ENCODE results near the gene PPM1H. TPM values are rescaled to one million over a fixed set of nuclear protein-coding genes. Genes with fewer than 3 reads are reported as not detected.

The PPM1H gene
- total RNA-seq, 2 donors from 2014 or later: 27.0 to 46.9 TPM

DNA sequence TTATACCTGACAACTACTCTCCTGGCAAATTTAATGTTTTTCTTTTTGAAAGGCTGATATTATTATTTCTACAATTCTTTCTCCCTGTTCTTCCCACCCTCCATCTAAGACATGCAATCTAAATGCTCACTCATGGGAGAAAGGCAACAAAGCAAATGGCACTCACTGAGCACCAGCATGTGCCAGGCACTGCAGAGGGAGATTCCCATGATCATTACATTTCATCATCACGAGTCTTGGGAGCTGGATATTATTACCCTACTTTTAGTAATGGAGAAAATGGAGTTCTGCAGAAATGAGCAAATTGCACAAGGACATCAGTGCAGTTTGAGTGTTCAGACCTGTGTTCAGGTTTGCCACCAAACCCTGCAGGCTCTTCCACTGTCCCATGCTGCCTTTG lies 27.9 kb downstream of the PPM1H start:
- Histone ChIP-seq H3K36me3 (no peaks in the 10 kb centered on the region), H3K27ac (peak overlapping the region in 1 of 2 donors; percentile 35), H3K9me3 (no peaks in the 10 kb centered on the region), H3K4me3 (no peak overlapping the region), H3K27me3 (replicated peaks; ENCODE audit: insufficient read depth) (no peaks in the 10 kb centered on the region), H3K4me1 (replicated peaks) (no peaks in the 10 kb centered on the region)
- intact Hi-C loops (cut with DNase I): no loop called here
- TF ChIP-seq, protein P1, sequence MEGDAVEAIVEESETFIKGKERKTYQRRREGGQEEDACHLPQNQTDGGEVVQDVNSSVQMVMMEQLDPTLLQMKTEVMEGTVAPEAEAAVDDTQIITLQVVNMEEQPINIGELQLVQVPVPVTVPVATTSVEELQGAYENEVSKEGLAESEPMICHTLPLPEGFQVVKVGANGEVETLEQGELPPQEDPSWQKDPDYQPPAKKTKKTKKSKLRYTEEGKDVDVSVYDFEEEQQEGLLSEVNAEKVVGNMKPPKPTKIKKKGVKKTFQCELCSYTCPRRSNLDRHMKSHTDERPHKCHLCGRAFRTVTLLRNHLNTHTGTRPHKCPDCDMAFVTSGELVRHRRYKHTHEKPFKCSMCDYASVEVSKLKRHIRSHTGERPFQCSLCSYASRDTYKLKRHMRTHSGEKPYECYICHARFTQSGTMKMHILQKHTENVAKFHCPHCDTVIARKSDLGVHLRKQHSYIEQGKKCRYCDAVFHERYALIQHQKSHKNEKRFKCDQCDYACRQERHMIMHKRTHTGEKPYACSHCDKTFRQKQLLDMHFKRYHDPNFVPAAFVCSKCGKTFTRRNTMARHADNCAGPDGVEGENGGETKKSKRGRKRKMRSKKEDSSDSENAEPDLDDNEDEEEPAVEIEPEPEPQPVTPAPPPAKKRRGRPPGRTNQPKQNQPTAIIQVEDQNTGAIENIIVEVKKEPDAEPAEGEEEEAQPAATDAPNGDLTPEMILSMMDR (IDR thresholded peaks at IDR 0.05): no peak
- TF ChIP-seq POLR2A (IDR thresholded peaks at IDR 0.05) (no peak), POLR2AphosphoS5 (IDR thresholded peaks at IDR 0.05) (no peak)
- WGBS: 90% methylated on average over 1 of the region's 1 CpG
- no peak for DNase-seq (ENCODE audit: low spot score)

- TF ChIP-seq, protein P1 (IDR thresholded peaks at IDR 0.05): no peak
- TF ChIP-seq POLR2AphosphoS5 (IDR thresholded peaks at IDR 0.05) (no peak), POLR2A (IDR thresholded peaks at IDR 0.05) (no peak)
- no peaks in the 10 kb centered on the region for H3K9me3 ChIP-seq
- intact Hi-C loops (cut with DNase I): no loop called here
- peaks cover 4% of the 10 kb centered on the region for H3K4me1 ChIP-seq (replicated peaks)
- peak overlapping the region in 1 of 2 donors; percentile 82 for H3K27ac ChIP-seq
- 72% methylated on average over 4 of the region's 4 CpGs for WGBS
- no peak overlapping the region for H3K4me3 ChIP-seq
- DNase-seq (ENCODE audit: low spot score): no peak
- H3K27me3 ChIP-seq (replicated peaks; ENCODE audit: insufficient read depth): no peaks in the 10 kb centered on the region
- H3K36me3 ChIP-seq: no peaks in the 10 kb centered on the region
Observed at GRCh38 chr12:62903151-62903550, 31.8 kb downstream of the PPM1H start.

- TF ChIP-seq POLR2AphosphoS5 (IDR thresholded peaks at IDR 0.05): peak; percentile 87
- TF ChIP-seq, protein P1 (IDR thresholded peaks at IDR 0.05): no peak
- Histone ChIP-seq H3K4me1 (replicated peaks) (peaks cover 4% of the 10 kb centered on the region), H3K27ac (peak overlapping the region; percentile 62 to 82), H3K4me3 (no peak overlapping the region), H3K36me3 (no peaks in the 10 kb centered on the region), H3K27me3 (replicated peaks; ENCODE audit: insufficient read depth) (no peaks in the 10 kb centered on the region), H3K9me3 (no peaks in the 10 kb centered on the region)
- WGBS: 46% methylated on average over 4 of the region's 4 CpGs
- DNase-seq (ENCODE audit: low spot score): peak; percentile 59
- intact Hi-C loops (cut with DNase I): no loop called here
Observed at GRCh38 chr12:62900686-62901272, 34.2 kb downstream of the PPM1H start.

DNA sequence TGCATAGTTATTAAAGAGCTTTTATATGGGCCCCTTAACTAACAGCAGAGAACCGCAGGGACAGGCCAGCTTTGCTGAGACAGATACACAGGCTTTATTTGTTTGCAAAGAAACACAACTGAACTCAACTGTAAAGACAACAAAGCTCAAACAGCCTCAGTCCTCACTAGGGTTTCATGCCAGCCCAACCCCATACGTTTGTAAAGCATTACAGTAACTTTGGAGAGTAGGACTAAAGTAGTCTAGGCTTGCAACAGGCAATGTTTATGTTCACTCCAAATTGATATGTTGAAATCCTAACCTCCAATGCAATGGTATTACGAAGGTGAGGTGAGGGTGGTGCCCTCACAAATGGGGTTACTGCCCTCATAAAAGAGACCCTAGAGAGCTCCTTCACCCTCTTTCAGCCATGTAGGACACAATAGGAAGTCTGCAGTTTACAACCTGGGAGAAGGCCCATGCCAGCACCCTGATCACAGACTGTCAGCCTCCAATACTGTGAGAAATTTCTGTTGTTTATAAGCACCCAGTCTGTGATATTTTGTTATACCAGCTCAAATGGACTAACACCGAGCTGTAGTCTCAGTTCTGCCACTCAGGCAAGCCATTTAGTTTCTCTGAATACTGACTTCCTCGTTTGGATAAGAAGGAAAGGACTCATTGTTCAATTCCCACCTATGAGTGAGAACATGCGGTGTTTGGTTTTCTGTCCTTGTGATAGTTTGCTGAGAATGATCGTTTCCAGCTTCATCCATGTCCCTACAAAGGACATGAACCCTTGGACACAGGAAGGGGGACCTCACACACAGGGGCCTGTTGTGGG lies 35.2 kb downstream of the PPM1H start:
- TF ChIP-seq, protein P1 (IDR thresholded peaks at IDR 0.05): no peak
- TF ChIP-seq POLR2AphosphoS5 (IDR thresholded peaks at IDR 0.05): peak; percentile 59
- no peaks in the 10 kb centered on the region for H3K9me3 ChIP-seq

More for the DNA sequence above, 35.2 kb downstream of the PPM1H start:
- no peaks in the 10 kb centered on the region for H3K36me3 ChIP-seq
- intact Hi-C loops (cut with DNase I): no loop called here
- H3K27ac ChIP-seq: peak overlapping the region; percentile 62 to 82
- WGBS: 58% methylated on average over 7 of the region's 7 CpGs
- H3K27me3 ChIP-seq (replicated peaks; ENCODE audit: insufficient read depth): no peaks in the 10 kb centered on the region
- DNase-seq (ENCODE audit: low spot score): peak; percentile 55
- peaks cover 4% of the 10 kb centered on the region for H3K4me1 ChIP-seq (replicated peaks)
- H3K4me3 ChIP-seq: no peak overlapping the region

Data from prostate gland (tissue), 2 donors.